Muscle layer of duodenum (tissue), 2 donors: Measurements from ENCODE around the gene CEP41.
"Not testable (repeated sequence)": the region's sequence is repeated elsewhere in the genome, so short reads cannot be mapped to it uniquely, and the experiment has no call there.

Source experiments
- H3K27ac ChIP-seq: one replicate; pipeline ENCODE4 v1.7.0; 2013; ENCODE audit warnings: mild to moderate bottlenecking, low read length
- H3K27me3 ChIP-seq: one replicate; pipeline ENCODE4 v1.7.0; 2013; ENCODE audit warnings: low read depth, mild to moderate bottlenecking, control low read depth, low read length
- H3K36me3 ChIP-seq, 2 donors: one replicate each; pipeline ENCODE4 v1.7.0; 2013; ENCODE audit warnings: low read length in 2 of 2, control low read depth in 1 of 2, mild to moderate bottlenecking in 1 of 2; ENCODE audit not compliant: insufficient read depth in 2 of 2, control insufficient read depth in 1 of 2
- H3K4me1 ChIP-seq, 2 donors: one replicate each; pipeline ENCODE4 v1.7.0; 2013; ENCODE audit warnings: low read length in 2 of 2, mild to moderate bottlenecking in 2 of 2, control low read depth in 1 of 2, moderate library complexity in 1 of 2; ENCODE audit not compliant: insufficient read depth in 2 of 2, control insufficient read depth in 1 of 2
- H3K4me3 ChIP-seq, 2 donors: one replicate each; pipeline ENCODE4 v1.7.0; 2013; ENCODE audit warnings: low read length in 2 of 2, low read depth in 1 of 2, mild to moderate bottlenecking in 1 of 2
- H3K9me3 ChIP-seq, 2 donors: one replicate each; pipeline ENCODE4 v1.7.0; 2013; ENCODE audit warnings: low read length in 2 of 2, control low read depth in 1 of 2, mild to moderate bottlenecking in 1 of 2; ENCODE audit not compliant: control insufficient read depth in 1 of 2
- donor health status: healthy.

The CEP41 gene

GRCh38 chr7:130454959-130455358, 14.1 kb upstream of the CEP41 start:
- Histone ChIP-seq H3K4me1 (no peaks in the 10 kb centered on the region), H3K9me3 (peaks cover 0 to 6% of the 10 kb centered on the region in 2 donors), H3K36me3 (no peaks in the 10 kb centered on the region), H3K27ac (no peak overlapping the region), H3K27me3 (no peaks in the 10 kb centered on the region), H3K4me3 (no peak overlapping the region)

- H3K9me3 ChIP-seq = no peaks in the 10 kb centered on the region
- H3K27me3 ChIP-seq = no peaks in the 10 kb centered on the region
- no peaks in the 10 kb centered on the region for H3K4me1 ChIP-seq
- H3K4me3 ChIP-seq = no peak overlapping the region
- H3K36me3 ChIP-seq = no peaks in the 10 kb centered on the region
- no peak overlapping the region for H3K27ac ChIP-seq
These were observed 12.1 kb upstream of the CEP41 start for GRCh38 chr7:130452951-130453350.

GRCh38 chr7:130451344-130451743, 10.5 kb upstream of the CEP41 start:
- not testable (repeated sequence) for H3K36me3 ChIP-seq, H3K27ac ChIP-seq, H3K4me3 ChIP-seq, H3K27me3 ChIP-seq, H3K9me3 ChIP-seq, H3K4me1 ChIP-seq

GRCh38 chr7:130446259-130446658, 5.4 kb upstream of the CEP41 start:
- H3K4me1 ChIP-seq = peaks cover 6 to 20% of the 10 kb centered on the region in 2 donors
- no peaks in the 10 kb centered on the region for H3K36me3 ChIP-seq
- H3K4me3 ChIP-seq = no peak overlapping the region
- H3K27ac ChIP-seq = no peak overlapping the region
- H3K27me3 ChIP-seq = no peaks in the 10 kb centered on the region
- no peaks in the 10 kb centered on the region for H3K9me3 ChIP-seq

- Histone ChIP-seq H3K27me3 (no peaks in the 10 kb centered on the region), H3K4me3 (no peak overlapping the region), H3K27ac (no peak overlapping the region), H3K36me3 (no peaks in the 10 kb centered on the region), H3K9me3 (no peaks in the 10 kb centered on the region), H3K4me1 (peaks cover 6 to 20% of the 10 kb centered on the region in 2 donors)
These were observed 4.1 kb upstream of the CEP41 start for GRCh38 chr7:130444751-130445407.

GRCh38 chr7:130444234-130444633, 3.4 kb upstream of the CEP41 start:
- H3K36me3 ChIP-seq = no peaks in the 10 kb centered on the region
- H3K27me3 ChIP-seq = no peaks in the 10 kb centered on the region
- peaks cover 6 to 20% of the 10 kb centered on the region in 2 donors for H3K4me1 ChIP-seq
- no peaks in the 10 kb centered on the region for H3K9me3 ChIP-seq
- no peak overlapping the region for H3K4me3 ChIP-seq
- H3K27ac ChIP-seq = no peak overlapping the region

- H3K4me1 ChIP-seq = peaks cover 6 to 20% of the 10 kb centered on the region in 2 donors
- H3K27me3 ChIP-seq = no peaks in the 10 kb centered on the region
- no peak overlapping the region for H3K4me3 ChIP-seq
- no peaks in the 10 kb centered on the region for H3K36me3 ChIP-seq
- H3K27ac ChIP-seq = no peak overlapping the region
- H3K9me3 ChIP-seq = no peaks in the 10 kb centered on the region
These were observed 1.8 kb upstream of the CEP41 start for GRCh38 chr7:130442601-130443000.

GRCh38 chr7:130441408-130441869, 623 bp upstream of the CEP41 start:
- Histone ChIP-seq H3K27me3 (no peaks in the 10 kb centered on the region), H3K4me1 (peaks cover 6 to 20% of the 10 kb centered on the region in 2 donors), H3K4me3 (peak overlapping the region; percentile 72 to 87), H3K27ac (peak overlapping the region; percentile 69), H3K36me3 (no peaks in the 10 kb centered on the region), H3K9me3 (no peaks in the 10 kb centered on the region)

- no peak overlapping the region for H3K4me3 ChIP-seq
- no peak overlapping the region for H3K27ac ChIP-seq
- no peaks in the 10 kb centered on the region for H3K9me3 ChIP-seq
- peaks cover 2 to 6% of the 10 kb centered on the region in 2 donors for H3K4me1 ChIP-seq
- no peaks in the 10 kb centered on the region for H3K36me3 ChIP-seq
- H3K27me3 ChIP-seq = no peaks in the 10 kb centered on the region
These were observed 4.6 kb downstream of the CEP41 start for GRCh38 chr7:130436253-130436652.

- Histone ChIP-seq H3K27me3 (no peaks in the 10 kb centered on the region), H3K27ac (no peak overlapping the region), H3K4me3 (no peak overlapping the region), H3K36me3 (no peaks in the 10 kb centered on the region), H3K4me1 (peaks cover 6 to 11% of the 10 kb centered on the region in 2 donors), H3K9me3 (no peaks in the 10 kb centered on the region)
These were observed 5.4 kb downstream of the CEP41 start for GRCh38 chr7:130435311-130435854.

GRCh38 chr7:130433301-130433700, 7.5 kb downstream of the CEP41 start:
- H3K36me3 ChIP-seq = no peaks in the 10 kb centered on the region
- H3K27ac ChIP-seq = no peak overlapping the region
- H3K4me3 ChIP-seq = no peak overlapping the region

GRCh38 chr7:130432886-130433285, 7.9 kb downstream of the CEP41 start:
- Histone ChIP-seq H3K27me3 (no peaks in the 10 kb centered on the region), H3K4me1 (peaks cover 6 to 16% of the 10 kb centered on the region in 2 donors), H3K9me3 (no peaks in the 10 kb centered on the region), H3K36me3 (no peaks in the 10 kb centered on the region), H3K4me3 (no peak overlapping the region), H3K27ac (no peak overlapping the region)

More at GRCh38 chr7:130433301-130433700, 7.5 kb downstream of the CEP41 start:
- H3K9me3 ChIP-seq = no peaks in the 10 kb centered on the region
- H3K27me3 ChIP-seq = no peaks in the 10 kb centered on the region
- H3K4me1 ChIP-seq = peaks cover 6 to 16% of the 10 kb centered on the region in 2 donors
